Astrocyte (in vitro differentiated cells and primary cell): ENCODE results near the gene CD300LD. TPM values are rescaled to one million over a fixed set of nuclear protein-coding genes. Genes with fewer than 3 reads are reported as not detected.

ENCODE experiments used
- DNase-seq: peaks from one replicate; pipeline ENCODE4 v3.0.0-alpha.2; 2010; ENCODE audit warnings: low read depth
- FAIRE-seq: peaks from 2 replicates; lab custom pipeline; 2011; peaks lifted over from hg19 to GRCh38; lab: Jason Lieb, UNC
- H2AFZ ChIP-seq: 2 replicates; pipeline ENCODE4 v1.6.0; 2012; ENCODE audit warnings: low read depth, low read length, inconsistent platforms
- H3K27ac ChIP-seq: 2 replicates; pipeline ENCODE4 v1.5.1; 2011; ENCODE audit warnings: low read depth, low read length, inconsistent platforms
- H3K27me3 ChIP-seq: 2 replicates; pipeline ENCODE4 v1.6.0; 2011; ENCODE audit warnings: low read length, inconsistent platforms; ENCODE audit not compliant: insufficient read depth
- H3K36me3 ChIP-seq: 2 replicates; pipeline ENCODE4 v1.5.1; 2011; ENCODE audit warnings: low read length, inconsistent platforms; ENCODE audit not compliant: insufficient read depth
- H3K4me1 ChIP-seq: 2 replicates; pipeline ENCODE4 v1.5.1; 2011; ENCODE audit warnings: low read length, inconsistent platforms; ENCODE audit not compliant: insufficient read depth
- H3K4me2 ChIP-seq: 2 replicates; pipeline ENCODE4 v1.6.0; 2012; ENCODE audit warnings: low read length, inconsistent platforms
- H3K4me3 ChIP-seq: 2 replicates; pipeline ENCODE4 v1.5.1; 2011; ENCODE audit warnings: low read depth, mild to moderate bottlenecking, low read length, inconsistent platforms; ENCODE audit not compliant: insufficient read depth
- H3K79me2 ChIP-seq: 2 replicates; pipeline ENCODE4 v1.6.0; 2012; ENCODE audit warnings: mild to moderate bottlenecking, low read length, inconsistent platforms; ENCODE audit not compliant: insufficient read depth
- H3K9ac ChIP-seq: 2 replicates; pipeline ENCODE4 v1.6.0; 2012; ENCODE audit warnings: mild to moderate bottlenecking, low read length, inconsistent platforms
- H3K9me3 ChIP-seq: 2 replicates; pipeline ENCODE4 v1.5.1; 2012; ENCODE audit warnings: low read depth, mild to moderate bottlenecking, low read length, inconsistent platforms; ENCODE audit not compliant: insufficient read depth
- H4K20me1 ChIP-seq: 2 replicates; pipeline ENCODE4 v1.6.0; 2012; ENCODE audit warnings: low read length, inconsistent platforms; ENCODE audit not compliant: insufficient read depth
- H3K27ac Mint-ChIP-seq: one replicate; pipeline ENCODE4 v1.8.0; 2021; ENCODE audit warnings: mild to moderate bottlenecking, mixed read lengths; ENCODE audit not compliant: unreplicated experiment
- H3K27me3 Mint-ChIP-seq: one replicate; pipeline ENCODE4 v1.8.0; 2021; ENCODE audit warnings: low read depth, mixed read lengths; ENCODE audit not compliant: unreplicated experiment
- H3K36me3 Mint-ChIP-seq: one replicate; pipeline ENCODE4 v1.8.0; 2021; ENCODE audit warnings: low read depth, mixed read lengths; ENCODE audit not compliant: unreplicated experiment
- H3K4me1 Mint-ChIP-seq: one replicate; pipeline ENCODE4 v1.8.0; 2021; ENCODE audit warnings: low read depth, mixed read lengths; ENCODE audit not compliant: unreplicated experiment
- H3K4me3 Mint-ChIP-seq: one replicate; pipeline ENCODE4 v1.8.0; 2021; ENCODE audit warnings: mild to moderate bottlenecking, moderate library complexity, mixed read lengths; ENCODE audit not compliant: unreplicated experiment
- H3K9me3 Mint-ChIP-seq: one replicate; pipeline ENCODE4 v1.8.0; 2021; ENCODE audit warnings: mild to moderate bottlenecking, mixed read lengths; ENCODE audit not compliant: unreplicated experiment
- EZH2 ChIP-seq: IDR thresholded peaks from 2 replicates; pipeline ENCODE4 v1.6.1; 2012; ENCODE audit warnings: mild to moderate bottlenecking, low read length, inconsistent platforms; ENCODE audit not compliant: insufficient read depth
- total RNA-seq: library from RNA; stranded (reverse); gene quantifications from 2 replicates; pipeline ENCODE4 v1.2.1, GENCODE V29; 2021
- TF ChIP-seq, protein P1 (sequence below): IDR thresholded peaks from 2 replicates; pipeline ENCODE4 v1.5.1; 2011; ENCODE audit warnings: low read depth, mild to moderate bottlenecking, inconsistent platforms, low read length, moderate library complexity; ENCODE audit not compliant: insufficient read depth

The CD300LD gene
- total RNA-seq, 1 donor from 2014 or later: not detected

DNA sequence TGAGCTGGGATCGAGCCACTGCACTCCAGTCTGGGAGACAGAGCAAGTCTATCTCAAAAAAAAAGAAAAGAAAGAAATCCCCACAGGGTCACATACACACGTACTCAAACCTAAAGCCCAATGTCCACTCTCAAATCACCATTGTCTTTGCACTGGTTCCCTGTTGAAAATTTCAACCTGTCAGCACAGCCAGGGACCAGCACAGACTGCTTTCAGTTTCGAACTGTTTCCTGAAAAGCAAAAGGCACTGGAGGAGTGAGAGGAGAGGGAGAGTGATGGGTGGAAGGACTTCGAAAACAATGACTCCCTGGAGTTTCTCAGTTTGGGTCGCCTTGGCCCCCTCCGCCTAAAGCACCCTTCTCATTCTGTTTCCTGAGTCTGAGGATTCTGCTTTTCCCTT is 37.2 kb downstream of the CD300LD start:
- peaks cover 8% of the 10 kb centered on the region for H3K27me3 ChIP-seq
- H3K4me3 ChIP-seq: no peak overlapping the region
- peaks cover 3% of the 10 kb centered on the region for H3K9me3 ChIP-seq
- H3K9ac ChIP-seq: no peak overlapping the region
- H3K27ac ChIP-seq: no peak overlapping the region
- no peaks in the 10 kb centered on the region for H3K36me3 ChIP-seq
- Mint-ChIP-seq H3K36me3 (peaks cover 3% of the 10 kb centered on the region), H3K27me3 (peaks cover 48% of the 10 kb centered on the region), H3K27ac (no peak overlapping the region), H3K4me3 (no peak overlapping the region), H3K9me3 (peaks cover 7% of the 10 kb centered on the region), H3K4me1 (peaks cover 2% of the 10 kb centered on the region)
- no peaks in the 10 kb centered on the region for H4K20me1 ChIP-seq
- FAIRE-seq (no peak), DNase-seq (no peak)
- H3K4me1 ChIP-seq: no peaks in the 10 kb centered on the region
- H2AFZ ChIP-seq: no peak overlapping the region
- H3K79me2 ChIP-seq: no peaks in the 10 kb centered on the region
- TF ChIP-seq EZH2: no peak
- TF ChIP-seq, protein P1, sequence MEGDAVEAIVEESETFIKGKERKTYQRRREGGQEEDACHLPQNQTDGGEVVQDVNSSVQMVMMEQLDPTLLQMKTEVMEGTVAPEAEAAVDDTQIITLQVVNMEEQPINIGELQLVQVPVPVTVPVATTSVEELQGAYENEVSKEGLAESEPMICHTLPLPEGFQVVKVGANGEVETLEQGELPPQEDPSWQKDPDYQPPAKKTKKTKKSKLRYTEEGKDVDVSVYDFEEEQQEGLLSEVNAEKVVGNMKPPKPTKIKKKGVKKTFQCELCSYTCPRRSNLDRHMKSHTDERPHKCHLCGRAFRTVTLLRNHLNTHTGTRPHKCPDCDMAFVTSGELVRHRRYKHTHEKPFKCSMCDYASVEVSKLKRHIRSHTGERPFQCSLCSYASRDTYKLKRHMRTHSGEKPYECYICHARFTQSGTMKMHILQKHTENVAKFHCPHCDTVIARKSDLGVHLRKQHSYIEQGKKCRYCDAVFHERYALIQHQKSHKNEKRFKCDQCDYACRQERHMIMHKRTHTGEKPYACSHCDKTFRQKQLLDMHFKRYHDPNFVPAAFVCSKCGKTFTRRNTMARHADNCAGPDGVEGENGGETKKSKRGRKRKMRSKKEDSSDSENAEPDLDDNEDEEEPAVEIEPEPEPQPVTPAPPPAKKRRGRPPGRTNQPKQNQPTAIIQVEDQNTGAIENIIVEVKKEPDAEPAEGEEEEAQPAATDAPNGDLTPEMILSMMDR: no peak
- H3K4me2 ChIP-seq: no peak overlapping the region

GRCh38 chr17:74552037-74552436 is 40.0 kb downstream of the CD300LD start:
- FAIRE-seq (no peak), DNase-seq (no peak)
- Histone ChIP-seq H3K4me3 (no peak overlapping the region), H3K9ac (no peak overlapping the region), H3K79me2 (no peaks in the 10 kb centered on the region), H3K27me3 (no peaks in the 10 kb centered on the region), H3K36me3 (no peaks in the 10 kb centered on the region), H4K20me1 (no peaks in the 10 kb centered on the region), H3K4me2 (no peak overlapping the region), H3K4me1 (no peaks in the 10 kb centered on the region), H3K27ac (no peak overlapping the region), H2AFZ (no peak overlapping the region), H3K9me3 (no peaks in the 10 kb centered on the region)
- H3K4me3 Mint-ChIP-seq: no peak overlapping the region
- peaks cover 9% of the 10 kb centered on the region for H3K4me1 Mint-ChIP-seq
- TF ChIP-seq EZH2: no peak
- TF ChIP-seq, protein P1: no peak
- peaks cover 51% of the 10 kb centered on the region for H3K27me3 Mint-ChIP-seq
- peaks cover 7% of the 10 kb centered on the region for H3K9me3 Mint-ChIP-seq
- peaks cover 3% of the 10 kb centered on the region for H3K36me3 Mint-ChIP-seq
- no peak overlapping the region for H3K27ac Mint-ChIP-seq

GRCh38 chr17:74550602-74551001 is 41.5 kb downstream of the CD300LD start:
- no peak for FAIRE-seq
- no peaks in the 10 kb centered on the region for H3K4me1 ChIP-seq
- Mint-ChIP-seq H3K27ac (no peak overlapping the region), H3K27me3 (peaks cover 44% of the 10 kb centered on the region), H3K36me3 (peaks cover 1% of the 10 kb centered on the region), H3K9me3 (peaks cover 3% of the 10 kb centered on the region), H3K4me1 (peaks cover 9% of the 10 kb centered on the region), H3K4me3 (no peak overlapping the region)
- H3K27ac ChIP-seq: no peak overlapping the region
- H4K20me1 ChIP-seq: no peaks in the 10 kb centered on the region
- H2AFZ ChIP-seq: no peak overlapping the region
- no peaks in the 10 kb centered on the region for H3K27me3 ChIP-seq
- no peaks in the 10 kb centered on the region for H3K9me3 ChIP-seq
- H3K9ac ChIP-seq: no peak overlapping the region
- H3K4me2 ChIP-seq: no peak overlapping the region
- no peaks in the 10 kb centered on the region for H3K79me2 ChIP-seq
- H3K36me3 ChIP-seq: no peaks in the 10 kb centered on the region
- no peak overlapping the region for H3K4me3 ChIP-seq
- no peak for DNase-seq
- TF ChIP-seq EZH2: no peak
- TF ChIP-seq, protein P1: no peak
